ENCODE data around the gene COL1A2. TPM values are rescaled to one million over a fixed set of nuclear protein-coding genes. Genes with fewer than 3 reads are reported as not detected.

Gene COL1A2
- total RNA-seq, 1 donor, result 4,453 TPM

- no peak overlapping the region for H3K4me3 ChIP-seq (ENCODE audit: low read depth, low read length)
- TF ChIP-seq, protein P1, sequence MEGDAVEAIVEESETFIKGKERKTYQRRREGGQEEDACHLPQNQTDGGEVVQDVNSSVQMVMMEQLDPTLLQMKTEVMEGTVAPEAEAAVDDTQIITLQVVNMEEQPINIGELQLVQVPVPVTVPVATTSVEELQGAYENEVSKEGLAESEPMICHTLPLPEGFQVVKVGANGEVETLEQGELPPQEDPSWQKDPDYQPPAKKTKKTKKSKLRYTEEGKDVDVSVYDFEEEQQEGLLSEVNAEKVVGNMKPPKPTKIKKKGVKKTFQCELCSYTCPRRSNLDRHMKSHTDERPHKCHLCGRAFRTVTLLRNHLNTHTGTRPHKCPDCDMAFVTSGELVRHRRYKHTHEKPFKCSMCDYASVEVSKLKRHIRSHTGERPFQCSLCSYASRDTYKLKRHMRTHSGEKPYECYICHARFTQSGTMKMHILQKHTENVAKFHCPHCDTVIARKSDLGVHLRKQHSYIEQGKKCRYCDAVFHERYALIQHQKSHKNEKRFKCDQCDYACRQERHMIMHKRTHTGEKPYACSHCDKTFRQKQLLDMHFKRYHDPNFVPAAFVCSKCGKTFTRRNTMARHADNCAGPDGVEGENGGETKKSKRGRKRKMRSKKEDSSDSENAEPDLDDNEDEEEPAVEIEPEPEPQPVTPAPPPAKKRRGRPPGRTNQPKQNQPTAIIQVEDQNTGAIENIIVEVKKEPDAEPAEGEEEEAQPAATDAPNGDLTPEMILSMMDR (IDR thresholded peaks at IDR 0.05; ENCODE audit: insufficient read depth, low read length), result no peak
- DNase-seq (ENCODE audit: low read depth), result no peak
These were observed 71.8 kb downstream of the COL1A2 start for GRCh38 chr7:94466516-94466915.

GRCh38 chr7:94471604-94472003 is 76.9 kb downstream of the COL1A2 start:
- DNase-seq (ENCODE audit: low read depth), result no peak
- H3K4me3 ChIP-seq (ENCODE audit: low read depth, low read length), result no peak overlapping the region
- TF ChIP-seq, protein P1 (IDR thresholded peaks at IDR 0.05; ENCODE audit: insufficient read depth, low read length), result no peak

- no peak for DNase-seq (ENCODE audit: low read depth)
- TF ChIP-seq, protein P1 (IDR thresholded peaks at IDR 0.05; ENCODE audit: insufficient read depth, low read length), result no peak
- H3K4me3 ChIP-seq (ENCODE audit: low read depth, low read length), result no peak overlapping the region
These were observed 77.9 kb downstream of the COL1A2 start for GRCh38 chr7:94472608-94473007.

GRCh38 chr7:94476251-94476840 is 81.7 kb downstream of the COL1A2 start:
- DNase-seq (ENCODE audit: low read depth), result no peak
- H3K4me3 ChIP-seq (ENCODE audit: low read depth, low read length), result no peak overlapping the region
- TF ChIP-seq, protein P1 (IDR thresholded peaks at IDR 0.05; ENCODE audit: insufficient read depth, low read length), result no peak

DNA sequence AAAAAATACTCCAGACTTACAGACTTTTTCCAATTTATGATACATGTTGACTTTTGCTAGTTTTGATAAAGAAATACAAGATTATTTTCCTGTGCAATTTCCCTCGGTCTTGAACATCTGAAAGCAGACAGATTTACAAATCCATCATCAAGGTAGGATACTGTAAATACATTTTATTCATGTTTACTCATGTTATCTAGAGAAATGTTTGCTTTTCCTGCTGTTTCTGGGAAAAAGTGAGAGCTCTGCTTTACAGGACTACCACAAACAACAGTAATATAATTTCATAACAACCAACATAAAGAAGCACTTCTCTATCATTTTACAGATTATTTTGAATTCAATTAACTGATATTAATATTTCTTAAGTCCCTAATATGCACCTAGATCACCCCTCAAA is 83.2 kb downstream of the COL1A2 start:
- TF ChIP-seq, protein P1 (IDR thresholded peaks at IDR 0.05; ENCODE audit: insufficient read depth, low read length), result no peak
- DNase-seq (ENCODE audit: low read depth), result no peak
- no peak overlapping the region for H3K4me3 ChIP-seq (ENCODE audit: low read depth, low read length)

DNA sequence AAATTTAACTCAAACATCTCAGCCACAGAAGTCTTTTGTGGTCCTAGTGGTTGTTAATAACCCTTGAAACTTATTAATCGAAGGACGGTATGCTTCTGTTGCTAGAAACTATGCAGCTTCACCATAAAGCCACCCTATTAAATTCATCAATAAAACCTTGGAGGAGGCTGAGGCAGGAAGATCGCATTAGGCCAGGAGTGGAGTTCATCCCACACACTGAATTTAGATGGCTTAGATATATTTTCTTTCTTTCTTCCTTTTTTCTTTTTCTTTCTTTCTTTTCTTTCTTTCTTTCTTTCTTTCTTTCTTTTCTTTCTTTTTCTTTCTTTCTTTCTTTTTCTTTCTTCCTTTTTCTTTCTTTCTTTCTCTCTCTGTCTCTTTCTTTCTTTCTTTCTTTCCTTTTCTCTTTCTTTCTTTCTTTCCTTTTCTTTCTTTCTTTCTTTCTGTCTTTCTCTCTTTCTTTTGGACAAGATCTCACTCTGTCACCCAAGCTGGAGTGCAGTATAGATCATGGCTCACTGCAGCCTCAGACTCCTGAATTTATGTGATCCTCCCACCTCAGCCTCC is 84.0 kb downstream of the COL1A2 start:
- TF ChIP-seq, protein P1 (IDR thresholded peaks at IDR 0.05; ENCODE audit: insufficient read depth, low read length), result no peak
- no peak overlapping the region for H3K4me3 ChIP-seq (ENCODE audit: low read depth, low read length)
- no peak for DNase-seq (ENCODE audit: low read depth)

Other genes starting within 250 kb of the COL1A2 start
- 4.9 and 18.7 TPM in 2 replicates for gene CASD1, start 114.9 kb downstream of the COL1A2 start, total RNA-seq (ENCODE audit: low replicate concordance)